ENCODE data around the gene LINC00237.

LINC00237 gene

DNA sequence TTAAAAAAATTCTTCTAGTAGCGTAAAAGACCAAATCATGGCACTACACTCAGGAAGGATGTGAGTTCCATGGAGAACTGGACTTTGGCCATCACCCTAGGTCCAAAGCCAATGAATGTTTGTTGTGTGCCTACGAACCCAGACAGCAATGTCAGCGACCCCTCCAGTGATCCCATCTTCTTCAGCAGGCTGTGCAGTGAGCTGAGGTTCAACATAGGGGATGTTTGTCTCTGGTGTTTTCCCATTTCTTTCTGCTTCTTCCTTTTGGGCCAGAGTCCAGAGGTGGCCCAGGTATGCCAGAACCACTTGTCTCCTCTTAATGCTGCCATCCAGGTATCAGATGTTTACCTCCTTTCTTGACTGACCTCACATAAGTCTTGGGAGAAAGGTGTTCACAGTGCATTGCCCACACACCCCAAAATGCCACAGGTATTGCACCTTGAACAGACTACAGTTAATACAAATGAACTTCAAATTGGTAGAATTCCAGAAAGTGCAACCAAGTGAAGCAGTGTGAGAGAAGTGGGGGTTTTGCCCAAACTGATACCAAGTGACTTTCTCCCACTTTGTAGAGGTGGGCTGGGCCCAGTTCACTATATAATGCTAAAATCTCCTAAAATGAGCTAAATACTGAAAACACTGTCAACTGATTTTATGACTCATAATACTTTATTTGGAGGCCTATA, 33.9 kb upstream of the LINC00237 start:
- Histone ChIP-seq H3K27ac (ENCODE audit: low read depth in 2 of 2, low read length in 2 of 2) (no peak overlapping the region), H3K36me3 (ENCODE audit: control insufficient read depth in 2 of 2, insufficient read depth in 2 of 2, low read length in 2 of 2) (peaks cover 3 to 11% of the 10 kb centered on the region in 2 donors), H3K27me3 (ENCODE audit: control insufficient read depth in 2 of 2, insufficient read depth in 2 of 2, low read length in 2 of 2) (no peaks in the 10 kb centered on the region)

DNA sequence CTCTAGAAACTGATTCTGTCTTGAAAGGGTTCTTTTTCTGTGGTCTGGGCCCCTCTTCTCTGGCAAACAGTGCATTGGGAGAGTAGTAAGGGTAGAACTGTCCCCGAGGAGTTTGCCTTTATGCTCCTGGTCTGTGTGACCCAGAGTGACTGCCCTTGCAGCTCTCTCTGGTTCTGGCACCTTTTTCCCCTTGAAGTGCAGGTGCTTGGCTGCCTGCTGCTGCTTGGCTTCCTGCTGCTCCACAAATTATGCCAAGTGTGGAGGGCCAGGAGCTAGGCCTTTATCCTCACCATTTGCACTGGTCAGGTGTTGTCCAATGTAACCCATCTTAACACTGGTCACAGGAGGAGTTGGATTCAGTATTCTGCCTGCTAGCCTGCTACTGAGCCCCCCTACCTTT, 30.9 kb upstream of the LINC00237 start:
- Histone ChIP-seq H3K27me3 (ENCODE audit: control insufficient read depth in 2 of 2, insufficient read depth in 2 of 2, low read length in 2 of 2) (no peaks in the 10 kb centered on the region), H3K4me3 (ENCODE audit: low read length in 2 of 2) (no peak overlapping the region), H3K36me3 (ENCODE audit: control insufficient read depth in 2 of 2, insufficient read depth in 2 of 2, low read length in 2 of 2) (peaks cover 3 to 11% of the 10 kb centered on the region in 2 donors), H3K9ac (ENCODE audit: low read depth in 1 of 2, low read length in 2 of 2) (no peak overlapping the region), H3K4me1 (ENCODE audit: control insufficient read depth in 2 of 2, insufficient read depth in 2 of 2, low read length in 2 of 2) (no peaks in the 10 kb centered on the region), H3K27ac (ENCODE audit: low read depth in 2 of 2, low read length in 2 of 2) (no peak overlapping the region), H3K9me3 (ENCODE audit: control insufficient read depth in 2 of 2, low read length in 2 of 2) (no peaks in the 10 kb centered on the region)

More for the DNA sequence above, 33.9 kb upstream of the LINC00237 start:
- no peak overlapping the region for H3K4me3 ChIP-seq (ENCODE audit: low read length in 2 of 2)
- H3K9ac ChIP-seq (ENCODE audit: low read depth in 1 of 2, low read length in 2 of 2): no peak overlapping the region
- no peaks in the 10 kb centered on the region for H3K9me3 ChIP-seq (ENCODE audit: control insufficient read depth in 2 of 2, low read length in 2 of 2)
- no peaks in the 10 kb centered on the region for H3K4me1 ChIP-seq (ENCODE audit: control insufficient read depth in 2 of 2, insufficient read depth in 2 of 2, low read length in 2 of 2)

DNA sequence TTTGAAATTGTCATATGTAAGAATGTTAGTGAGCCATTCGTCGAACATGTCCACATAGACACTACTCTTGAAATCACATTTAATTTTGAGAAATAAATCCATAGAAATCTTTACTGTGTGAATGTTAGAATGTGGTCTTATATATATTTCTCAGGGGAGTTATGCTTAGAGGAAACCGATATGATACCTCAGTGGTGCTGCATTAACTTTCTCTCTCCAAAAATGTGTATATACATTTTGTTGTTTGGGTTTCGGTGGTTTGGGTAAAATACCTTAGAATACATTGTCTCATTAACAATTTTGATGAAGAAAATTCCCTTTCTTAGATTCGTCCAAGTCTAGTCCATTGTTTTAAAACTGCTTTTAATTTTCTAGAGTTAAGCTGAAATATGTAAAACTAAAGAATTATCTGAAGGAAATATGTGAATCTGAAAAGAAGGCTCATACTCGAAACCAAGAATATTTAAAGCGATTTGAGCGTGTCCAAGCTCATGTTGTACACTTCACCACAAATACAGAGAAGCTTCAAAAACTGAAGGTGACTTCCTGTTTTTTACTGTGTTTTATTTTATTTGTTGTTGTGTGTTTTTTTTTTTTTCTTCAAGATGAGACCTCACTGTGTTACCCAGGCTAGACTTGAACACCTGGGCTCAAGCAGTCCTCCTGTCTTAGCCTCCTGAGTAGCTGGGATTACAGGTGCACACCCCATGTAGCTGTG, 30.0 kb upstream of the LINC00237 start:
- no peaks in the 10 kb centered on the region for H3K9me3 ChIP-seq (ENCODE audit: control insufficient read depth in 2 of 2, low read length in 2 of 2)
- no peak overlapping the region for H3K4me3 ChIP-seq (ENCODE audit: low read length in 2 of 2)
- no peaks in the 10 kb centered on the region for H3K27me3 ChIP-seq (ENCODE audit: control insufficient read depth in 2 of 2, insufficient read depth in 2 of 2, low read length in 2 of 2)
- H3K36me3 ChIP-seq (ENCODE audit: control insufficient read depth in 2 of 2, insufficient read depth in 2 of 2, low read length in 2 of 2): peaks cover 3 to 11% of the 10 kb centered on the region in 2 donors
- no peak overlapping the region for H3K27ac ChIP-seq (ENCODE audit: low read depth in 2 of 2, low read length in 2 of 2)
- no peaks in the 10 kb centered on the region for H3K4me1 ChIP-seq (ENCODE audit: control insufficient read depth in 2 of 2, insufficient read depth in 2 of 2, low read length in 2 of 2)
- H3K9ac ChIP-seq (ENCODE audit: low read depth in 1 of 2, low read length in 2 of 2): no peak overlapping the region

DNA sequence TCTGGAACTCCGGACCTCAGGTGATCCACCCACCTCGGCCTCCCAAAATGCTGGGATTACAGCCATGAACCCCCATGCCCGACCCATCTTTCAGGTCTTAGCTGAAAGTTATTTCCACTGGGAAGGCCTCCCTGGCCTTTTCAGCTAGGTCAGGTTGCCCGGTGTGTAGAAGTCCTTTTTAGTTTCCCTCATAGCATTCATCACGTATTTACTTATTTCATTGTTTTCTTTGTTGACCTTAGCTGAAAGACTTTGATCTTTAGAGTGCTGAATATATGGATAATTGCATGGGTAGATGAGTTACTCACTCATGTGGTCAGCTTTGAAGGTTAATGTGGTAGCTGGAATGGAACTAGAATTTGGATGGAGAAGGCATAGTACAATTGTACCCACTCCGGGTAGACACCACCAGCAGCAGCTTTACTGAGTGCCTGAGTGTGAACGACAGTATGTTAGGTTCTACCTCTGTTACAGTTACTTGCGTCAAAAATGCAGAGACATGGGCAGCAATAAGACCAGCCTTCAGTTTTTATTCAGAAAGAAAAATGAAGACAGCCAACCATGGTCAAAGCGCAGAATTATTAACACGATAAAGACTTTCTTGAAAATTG, 28.8 kb upstream of the LINC00237 start:
- Histone ChIP-seq H3K4me1 (ENCODE audit: control insufficient read depth in 2 of 2, insufficient read depth in 2 of 2, low read length in 2 of 2) (no peaks in the 10 kb centered on the region), H3K4me3 (ENCODE audit: low read length in 2 of 2) (no peak overlapping the region), H3K27me3 (ENCODE audit: control insufficient read depth in 2 of 2, insufficient read depth in 2 of 2, low read length in 2 of 2) (no peaks in the 10 kb centered on the region), H3K9ac (ENCODE audit: low read depth in 1 of 2, low read length in 2 of 2) (no peak overlapping the region), H3K36me3 (ENCODE audit: control insufficient read depth in 2 of 2, insufficient read depth in 2 of 2, low read length in 2 of 2) (peaks cover 3 to 11% of the 10 kb centered on the region in 2 donors), H3K27ac (ENCODE audit: low read depth in 2 of 2, low read length in 2 of 2) (no peak overlapping the region), H3K9me3 (ENCODE audit: control insufficient read depth in 2 of 2, low read length in 2 of 2) (no peaks in the 10 kb centered on the region)

DNA sequence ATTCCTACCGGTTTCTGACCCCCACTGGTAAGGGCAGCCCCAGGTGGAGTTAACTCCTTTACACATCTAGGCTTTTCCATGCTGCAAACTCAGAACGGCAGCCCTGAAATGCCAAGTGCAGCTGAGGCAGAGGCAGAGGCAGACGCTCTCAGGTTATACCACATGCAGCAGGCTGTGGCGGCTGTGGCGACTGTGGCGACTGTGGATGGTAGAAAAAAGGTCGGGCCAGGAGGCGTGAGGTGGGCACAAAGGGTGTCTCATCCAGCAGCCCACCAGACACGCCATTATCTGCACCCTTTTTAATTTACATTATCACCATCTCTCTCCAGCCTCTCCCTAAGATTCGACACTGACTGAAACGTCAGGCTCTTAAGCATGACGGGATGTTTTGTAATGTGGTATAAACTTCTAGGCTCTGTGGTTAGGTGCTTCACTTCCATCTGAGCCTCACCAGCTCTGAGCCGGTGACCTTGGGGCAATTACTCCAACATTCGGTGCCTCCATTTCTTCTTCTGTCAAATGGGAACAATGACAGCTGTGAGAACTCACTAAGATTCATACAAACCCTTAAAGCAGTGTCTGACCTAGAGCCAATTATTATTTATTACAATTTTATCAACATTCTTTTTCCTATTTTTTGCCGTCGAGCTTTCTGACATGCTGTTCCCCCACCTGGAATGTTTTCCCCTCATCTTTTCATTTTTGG, 27.9 kb upstream of the LINC00237 start:
- no peaks in the 10 kb centered on the region for H3K4me1 ChIP-seq (ENCODE audit: control insufficient read depth in 2 of 2, insufficient read depth in 2 of 2, low read length in 2 of 2)
- peaks cover 0 to 11% of the 10 kb centered on the region in 2 donors for H3K36me3 ChIP-seq (ENCODE audit: control insufficient read depth in 2 of 2, insufficient read depth in 2 of 2, low read length in 2 of 2)
- H3K4me3 ChIP-seq (ENCODE audit: low read length in 2 of 2): no peak overlapping the region
- H3K27ac ChIP-seq (ENCODE audit: low read depth in 2 of 2, low read length in 2 of 2): no peak overlapping the region
- H3K9ac ChIP-seq (ENCODE audit: low read depth in 1 of 2, low read length in 2 of 2): no peak overlapping the region
- no peaks in the 10 kb centered on the region for H3K27me3 ChIP-seq (ENCODE audit: control insufficient read depth in 2 of 2, insufficient read depth in 2 of 2, low read length in 2 of 2)
- no peaks in the 10 kb centered on the region for H3K9me3 ChIP-seq (ENCODE audit: control insufficient read depth in 2 of 2, low read length in 2 of 2)

DNA sequence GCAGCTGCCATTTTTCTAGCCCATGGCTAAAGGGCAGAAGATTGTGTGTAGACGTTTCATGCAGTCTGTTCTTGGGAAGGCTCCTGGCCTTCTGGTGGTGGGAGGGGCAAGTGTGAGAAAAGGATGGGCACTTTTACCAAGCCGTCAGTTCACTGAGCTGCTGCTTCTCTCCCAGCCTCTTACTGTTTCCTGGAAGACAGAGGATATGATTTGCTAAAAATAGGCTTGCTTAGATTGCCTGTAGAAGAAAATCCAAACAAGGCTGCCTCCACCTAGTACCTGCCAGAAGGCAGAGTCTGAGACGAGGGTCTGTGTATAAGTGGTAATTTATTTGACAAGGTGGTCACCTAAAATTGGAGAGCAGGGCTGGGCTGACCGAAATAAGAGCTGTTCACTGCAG, 27.2 kb upstream of the LINC00237 start:
- H3K27me3 ChIP-seq (ENCODE audit: control insufficient read depth in 2 of 2, insufficient read depth in 2 of 2, low read length in 2 of 2): no peaks in the 10 kb centered on the region
- peaks cover 0 to 11% of the 10 kb centered on the region in 2 donors for H3K36me3 ChIP-seq (ENCODE audit: control insufficient read depth in 2 of 2, insufficient read depth in 2 of 2, low read length in 2 of 2)
- H3K27ac ChIP-seq (ENCODE audit: low read depth in 2 of 2, low read length in 2 of 2): no peak overlapping the region
- no peaks in the 10 kb centered on the region for H3K4me1 ChIP-seq (ENCODE audit: control insufficient read depth in 2 of 2, insufficient read depth in 2 of 2, low read length in 2 of 2)
- H3K9me3 ChIP-seq (ENCODE audit: control insufficient read depth in 2 of 2, low read length in 2 of 2): no peaks in the 10 kb centered on the region
- H3K4me3 ChIP-seq (ENCODE audit: low read length in 2 of 2): no peak overlapping the region
- H3K9ac ChIP-seq (ENCODE audit: low read depth in 1 of 2, low read length in 2 of 2): no peak overlapping the region

DNA sequence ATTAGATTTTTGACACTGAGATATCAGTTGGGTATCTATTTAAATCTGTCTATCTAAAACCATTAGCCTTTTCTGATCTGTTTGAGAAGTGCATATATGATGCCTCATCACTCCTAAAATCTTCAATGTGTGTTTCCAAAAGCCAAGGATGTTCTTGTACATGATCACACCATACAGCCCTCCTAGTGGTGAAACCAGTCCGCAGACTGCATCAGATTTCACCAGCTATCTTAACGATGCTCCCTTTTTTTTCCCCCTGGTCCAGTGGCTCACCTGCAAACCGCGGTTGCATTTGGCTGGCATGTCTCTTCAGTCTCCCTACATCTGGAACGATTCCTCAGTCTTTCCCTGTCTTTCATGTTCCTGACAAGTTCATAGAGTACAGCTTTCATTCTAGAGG, 23.7 kb upstream of the LINC00237 start:
- Histone ChIP-seq H3K9ac (ENCODE audit: low read depth in 1 of 2, low read length in 2 of 2) (no peak overlapping the region), H3K4me3 (ENCODE audit: low read length in 2 of 2) (no peak overlapping the region), H3K36me3 (ENCODE audit: control insufficient read depth in 2 of 2, insufficient read depth in 2 of 2, low read length in 2 of 2) (no peaks in the 10 kb centered on the region), H3K9me3 (ENCODE audit: control insufficient read depth in 2 of 2, low read length in 2 of 2) (no peaks in the 10 kb centered on the region), H3K27ac (ENCODE audit: low read depth in 2 of 2, low read length in 2 of 2) (no peak overlapping the region), H3K27me3 (ENCODE audit: control insufficient read depth in 2 of 2, insufficient read depth in 2 of 2, low read length in 2 of 2) (no peaks in the 10 kb centered on the region), H3K4me1 (ENCODE audit: control insufficient read depth in 2 of 2, insufficient read depth in 2 of 2, low read length in 2 of 2) (peaks cover 4 to 5% of the 10 kb centered on the region in 2 donors)

DNA sequence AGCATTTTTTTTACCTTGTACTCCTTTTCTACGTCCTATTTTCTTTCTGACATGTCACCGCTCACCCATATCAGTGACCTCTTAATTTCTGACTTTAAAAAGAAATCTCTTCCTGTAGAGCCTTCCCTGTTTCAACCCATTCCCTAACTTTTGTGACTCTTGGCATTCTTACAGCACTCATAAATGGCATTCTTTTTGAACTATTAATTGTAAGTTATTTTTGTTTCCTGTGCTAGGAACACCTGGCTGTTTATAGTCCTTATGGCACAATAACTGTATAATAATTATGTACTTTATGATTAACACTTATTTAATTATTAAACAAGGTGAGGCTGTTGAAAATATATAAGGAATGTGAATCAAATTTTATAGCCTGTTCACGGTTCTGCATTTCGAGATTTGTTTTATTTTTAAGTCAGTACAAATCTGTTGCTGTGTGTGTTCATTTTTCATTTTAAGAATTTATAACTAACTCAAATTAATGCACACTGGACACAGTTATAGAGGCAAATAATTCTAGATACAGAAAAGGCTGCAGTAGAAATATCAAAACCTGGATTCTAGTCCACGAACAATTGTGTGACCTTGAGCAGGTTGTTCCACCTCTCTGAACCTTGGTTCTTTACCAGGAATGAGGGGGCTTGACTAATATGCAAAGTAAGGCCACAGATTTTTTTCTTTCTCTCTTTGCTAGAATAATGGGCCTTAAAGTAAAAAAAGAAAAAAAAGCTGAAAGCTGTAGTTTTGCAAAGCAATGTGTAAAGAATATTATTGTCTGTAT, 21.2 kb upstream of the LINC00237 start:
- Histone ChIP-seq H3K27ac (ENCODE audit: low read depth in 2 of 2, low read length in 2 of 2) (no peak overlapping the region), H3K4me1 (ENCODE audit: control insufficient read depth in 2 of 2, insufficient read depth in 2 of 2, low read length in 2 of 2) (peaks cover 4 to 5% of the 10 kb centered on the region in 2 donors), H3K4me3 (ENCODE audit: low read length in 2 of 2) (no peak overlapping the region), H3K36me3 (ENCODE audit: control insufficient read depth in 2 of 2, insufficient read depth in 2 of 2, low read length in 2 of 2) (no peaks in the 10 kb centered on the region), H3K9ac (ENCODE audit: low read depth in 1 of 2, low read length in 2 of 2) (no peak overlapping the region), H3K27me3 (ENCODE audit: control insufficient read depth in 2 of 2, insufficient read depth in 2 of 2, low read length in 2 of 2) (no peaks in the 10 kb centered on the region), H3K9me3 (ENCODE audit: control insufficient read depth in 2 of 2, low read length in 2 of 2) (no peaks in the 10 kb centered on the region)

DNA sequence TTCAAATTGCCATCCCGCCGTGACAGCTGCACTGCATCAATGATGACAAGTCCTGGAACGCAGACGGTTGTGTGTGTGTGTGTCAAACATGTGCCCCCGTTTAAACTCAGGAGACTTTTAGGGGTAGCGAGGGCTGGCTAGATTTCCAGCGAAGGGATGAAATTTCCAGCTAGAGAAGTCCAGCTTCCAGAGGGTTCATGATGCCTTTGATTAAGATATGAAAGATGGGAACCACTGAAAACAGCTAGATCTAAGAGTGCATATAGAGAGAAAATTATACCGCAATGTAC, 20.4 kb upstream of the LINC00237 start:
- H3K9me3 ChIP-seq (ENCODE audit: control insufficient read depth in 2 of 2, low read length in 2 of 2): no peaks in the 10 kb centered on the region
- H3K4me1 ChIP-seq (ENCODE audit: control insufficient read depth in 2 of 2, insufficient read depth in 2 of 2, low read length in 2 of 2): peaks cover 4 to 5% of the 10 kb centered on the region in 2 donors
- H3K36me3 ChIP-seq (ENCODE audit: control insufficient read depth in 2 of 2, insufficient read depth in 2 of 2, low read length in 2 of 2): no peaks in the 10 kb centered on the region
- H3K27ac ChIP-seq (ENCODE audit: low read depth in 2 of 2, low read length in 2 of 2): peak overlapping the region in 1 of 2 donors; percentile 74
- H3K4me3 ChIP-seq (ENCODE audit: low read length in 2 of 2): peak overlapping the region; percentile 84 to 93
- H3K9ac ChIP-seq (ENCODE audit: low read depth in 1 of 2, low read length in 2 of 2): peak overlapping the region; percentile 68 to 79
- no peaks in the 10 kb centered on the region for H3K27me3 ChIP-seq (ENCODE audit: control insufficient read depth in 2 of 2, insufficient read depth in 2 of 2, low read length in 2 of 2)

Measured in mucosa of rectum (tissue), 2 donors.